Caco-2 (cell line): Measurements from ENCODE around the gene OBP2B. TPM values are rescaled to one million over a fixed set of nuclear protein-coding genes. Genes with fewer than 3 reads are reported as not detected.

Source experiments
- BruUV-seq: library from RNA; stranded (reverse); fragments of 400-500 nt; replicated peaks from 2 replicates; lab custom pipeline; 2021; lab: Mats Ljungman, UMichigan
- CTCF ChIA-PET: fragments of 300-600 bp; sonication (Branson Sonifier 250); formaldehyde crosslinking; loops from one replicate; lab custom pipeline; 2022; ENCODE audit warnings: antibody characterized with exemption; lab: Charles Lee
- POLR2A ChIA-PET: fragments of 300-600 bp; sonication (Branson Sonifier 250); formaldehyde crosslinking; loops from one replicate; lab custom pipeline; 2022; ENCODE audit warnings: antibody characterized with exemption; lab: Charles Lee
- DNase-seq, 2 experiments: peaks; one replicate each; pipeline versions ENCODE4 v3.0.0 to v3.0.0-alpha.2; 2020 to 2022
- H3K27me3 ChIP-seq: replicated peaks from 2 replicates; pipeline ENCODE4 v1.6.0; 2011; ENCODE audit warnings: low read length; ENCODE audit not compliant: control insufficient read depth, insufficient read depth
- H3K36me3 ChIP-seq: 2 replicates; pipeline ENCODE4 v1.5.1; 2011; ENCODE audit warnings: low read length; ENCODE audit not compliant: control insufficient read depth, insufficient read depth
- H3K4me1 ChIP-seq: fragments of 250-450 bp; sonication (Bioruptor Pico); 2 replicates; pipeline ENCODE4 v1.5.1; 2020; ENCODE audit warnings: mild to moderate bottlenecking
- H3K4me3 ChIP-seq: 2 replicates; pipeline ENCODE4 v1.5.1; 2011; ENCODE audit warnings: low read depth, mild to moderate bottlenecking, control low read depth, low read length
- H3K9me3 ChIP-seq: fragments of 250-450 bp; sonication (Bioruptor Pico); 2 replicates; pipeline ENCODE4 v1.5.1; 2020; ENCODE audit warnings: mild to moderate bottlenecking, moderate library complexity
- H3K27ac Mint-ChIP-seq: one replicate; pipeline ENCODE4 v1.8.0; 2022; ENCODE audit warnings: mixed read lengths; ENCODE audit not compliant: unreplicated experiment
- H3K27me3 Mint-ChIP-seq: one replicate; pipeline ENCODE4 v1.8.0; 2022; ENCODE audit warnings: mixed read lengths; ENCODE audit not compliant: insufficient read depth, unreplicated experiment
- H3K36me3 Mint-ChIP-seq: one replicate; pipeline ENCODE4 v1.8.0; 2022; ENCODE audit warnings: mild to moderate bottlenecking, mixed read lengths; ENCODE audit not compliant: insufficient read depth, unreplicated experiment
- H3K4me1 Mint-ChIP-seq: one replicate; pipeline ENCODE4 v1.8.0; 2022; ENCODE audit warnings: low read depth, mixed read lengths; ENCODE audit not compliant: unreplicated experiment
- H3K4me3 Mint-ChIP-seq: one replicate; pipeline ENCODE4 v1.8.0; 2022; ENCODE audit warnings: mild to moderate bottlenecking, moderate library complexity, mixed read lengths; ENCODE audit not compliant: unreplicated experiment
- H3K9me3 Mint-ChIP-seq: one replicate; pipeline ENCODE4 v1.8.0; 2022; ENCODE audit warnings: mixed read lengths; ENCODE audit not compliant: unreplicated experiment
- intact Hi-C: fragments of 100-400 bp; cut with micrococcal nuclease; formaldehyde crosslinking; loops from one replicate; pipeline ENCODE4 v1.10.0; 2022; ENCODE audit not compliant: unreplicated experiment
- total RNA-seq: library from RNA; stranded (reverse); gene quantifications from 2 replicates; pipeline ENCODE4 v1.2.3, GENCODE V29; 2022
- TF ChIP-seq, protein P1 (sequence below), 2 experiments: fragments of 200-600 bp in 1 of 2; IDR thresholded peaks; 1 replicate in 1 of 2; 2 replicates in 1 of 2; pipeline versions ENCODE4 v1.5.1 to v1.8.0; 2011 to 2022; ENCODE audit warnings: antibody characterized with exemption in 1 of 2, control low read depth in 1 of 2, inconsistent platforms in 1 of 2, low read depth in 1 of 2, low read length in 1 of 2, mild to moderate bottlenecking in 1 of 2, moderate library complexity in 1 of 2; ENCODE audit not compliant: insufficient read depth in 1 of 2, severe bottlenecking in 1 of 2, unreplicated experiment in 1 of 2

Gene OBP2B
- total RNA-seq, 1 experiment from 2014 or later: not detected

DNA sequence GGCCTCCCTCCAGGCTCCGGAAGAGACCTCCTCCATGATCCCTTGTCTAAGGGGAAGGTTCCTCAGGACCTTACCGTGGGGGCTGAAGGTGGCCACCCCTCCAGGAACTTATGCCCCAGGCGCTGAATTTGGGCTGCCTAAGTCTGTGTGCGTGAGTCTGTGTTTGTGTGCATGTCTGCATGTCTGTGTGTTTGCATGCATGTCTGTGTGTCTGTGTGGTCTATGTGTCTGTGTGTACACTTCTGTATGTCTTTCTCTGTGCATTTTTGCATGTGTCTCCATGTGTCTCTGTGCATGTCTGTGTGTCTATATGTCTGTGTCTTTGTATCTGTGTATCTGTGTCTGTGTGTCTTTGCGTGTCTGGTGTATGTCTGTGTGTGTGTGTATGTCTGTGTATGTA is 45.4 kb upstream of the OBP2B start:
- Histone ChIP-seq H3K4me1 (peaks cover 33% of the 10 kb centered on the region), H3K4me3 (no peak overlapping the region), H3K27me3 (no peaks in the 10 kb centered on the region), H3K36me3 (no peaks in the 10 kb centered on the region), H3K9me3 (peaks cover 7% of the 10 kb centered on the region)
- intact Hi-C loops: no loop called here
- no peaks in the 10 kb centered on the region for H3K27me3 Mint-ChIP-seq
- no peak overlapping the region for H3K4me3 Mint-ChIP-seq
- no TSS peak for BruUV-seq
- peaks cover 9% of the 10 kb centered on the region for H3K9me3 Mint-ChIP-seq
- no peaks in the 10 kb centered on the region for H3K36me3 Mint-ChIP-seq
- ChIA-PET CTCF (no interaction called here), POLR2A (no interaction called here)
- H3K27ac Mint-ChIP-seq: no peak overlapping the region
- DNase-seq: no peak
- H3K4me1 Mint-ChIP-seq: peaks cover 15% of the 10 kb centered on the region
- TF ChIP-seq, protein P1, sequence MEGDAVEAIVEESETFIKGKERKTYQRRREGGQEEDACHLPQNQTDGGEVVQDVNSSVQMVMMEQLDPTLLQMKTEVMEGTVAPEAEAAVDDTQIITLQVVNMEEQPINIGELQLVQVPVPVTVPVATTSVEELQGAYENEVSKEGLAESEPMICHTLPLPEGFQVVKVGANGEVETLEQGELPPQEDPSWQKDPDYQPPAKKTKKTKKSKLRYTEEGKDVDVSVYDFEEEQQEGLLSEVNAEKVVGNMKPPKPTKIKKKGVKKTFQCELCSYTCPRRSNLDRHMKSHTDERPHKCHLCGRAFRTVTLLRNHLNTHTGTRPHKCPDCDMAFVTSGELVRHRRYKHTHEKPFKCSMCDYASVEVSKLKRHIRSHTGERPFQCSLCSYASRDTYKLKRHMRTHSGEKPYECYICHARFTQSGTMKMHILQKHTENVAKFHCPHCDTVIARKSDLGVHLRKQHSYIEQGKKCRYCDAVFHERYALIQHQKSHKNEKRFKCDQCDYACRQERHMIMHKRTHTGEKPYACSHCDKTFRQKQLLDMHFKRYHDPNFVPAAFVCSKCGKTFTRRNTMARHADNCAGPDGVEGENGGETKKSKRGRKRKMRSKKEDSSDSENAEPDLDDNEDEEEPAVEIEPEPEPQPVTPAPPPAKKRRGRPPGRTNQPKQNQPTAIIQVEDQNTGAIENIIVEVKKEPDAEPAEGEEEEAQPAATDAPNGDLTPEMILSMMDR (IDR thresholded peaks at IDR 0.05; ENCODE audit: insufficient read depth in 1 of 2, low read depth in 1 of 2, low read length in 1 of 2, severe bottlenecking in 1 of 2, unreplicated experiment in 1 of 2): no peak

DNA sequence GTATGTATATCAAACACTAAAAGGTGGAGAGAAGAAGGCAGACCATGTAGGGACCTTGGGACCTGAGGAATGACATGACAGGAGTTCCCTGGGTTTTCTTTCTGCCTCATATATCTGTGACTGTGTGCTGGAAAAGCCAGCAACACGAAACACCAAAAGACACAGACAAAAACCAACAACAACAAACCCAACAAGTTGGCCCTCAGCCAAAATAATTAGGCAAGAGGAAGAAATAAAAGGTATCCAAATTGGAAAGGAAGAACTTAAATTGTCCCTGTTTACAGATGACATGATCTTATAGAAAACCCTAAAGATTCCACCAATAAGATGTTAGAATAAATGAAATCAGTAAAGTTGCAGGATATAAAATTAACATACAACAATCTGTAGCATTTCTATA is 44.2 kb upstream of the OBP2B start:
- Mint-ChIP-seq H3K4me3 (no peak overlapping the region), H3K9me3 (peaks cover 9% of the 10 kb centered on the region), H3K27ac (no peak overlapping the region), H3K27me3 (no peaks in the 10 kb centered on the region), H3K4me1 (peaks cover 21% of the 10 kb centered on the region), H3K36me3 (no peaks in the 10 kb centered on the region)
- Histone ChIP-seq H3K9me3 (peaks cover 7% of the 10 kb centered on the region), H3K4me1 (peaks cover 33% of the 10 kb centered on the region), H3K36me3 (no peaks in the 10 kb centered on the region), H3K4me3 (no peak overlapping the region), H3K27me3 (no peaks in the 10 kb centered on the region)
- BruUV-seq: no TSS peak
- CTCF ChIA-PET: interaction anchor here (1.0 kb wide), 1 partner anchor 67 kb away, joined by 4 read pairs; no protein-coding TSS in a partner anchor
- POLR2A ChIA-PET: no interaction called here
- intact Hi-C loops: no loop called here
- DNase-seq: no peak
- TF ChIP-seq, protein P1 (IDR thresholded peaks at IDR 0.05; ENCODE audit: insufficient read depth in 1 of 2, low read depth in 1 of 2, low read length in 1 of 2, severe bottlenecking in 1 of 2, unreplicated experiment in 1 of 2): no peak

DNA sequence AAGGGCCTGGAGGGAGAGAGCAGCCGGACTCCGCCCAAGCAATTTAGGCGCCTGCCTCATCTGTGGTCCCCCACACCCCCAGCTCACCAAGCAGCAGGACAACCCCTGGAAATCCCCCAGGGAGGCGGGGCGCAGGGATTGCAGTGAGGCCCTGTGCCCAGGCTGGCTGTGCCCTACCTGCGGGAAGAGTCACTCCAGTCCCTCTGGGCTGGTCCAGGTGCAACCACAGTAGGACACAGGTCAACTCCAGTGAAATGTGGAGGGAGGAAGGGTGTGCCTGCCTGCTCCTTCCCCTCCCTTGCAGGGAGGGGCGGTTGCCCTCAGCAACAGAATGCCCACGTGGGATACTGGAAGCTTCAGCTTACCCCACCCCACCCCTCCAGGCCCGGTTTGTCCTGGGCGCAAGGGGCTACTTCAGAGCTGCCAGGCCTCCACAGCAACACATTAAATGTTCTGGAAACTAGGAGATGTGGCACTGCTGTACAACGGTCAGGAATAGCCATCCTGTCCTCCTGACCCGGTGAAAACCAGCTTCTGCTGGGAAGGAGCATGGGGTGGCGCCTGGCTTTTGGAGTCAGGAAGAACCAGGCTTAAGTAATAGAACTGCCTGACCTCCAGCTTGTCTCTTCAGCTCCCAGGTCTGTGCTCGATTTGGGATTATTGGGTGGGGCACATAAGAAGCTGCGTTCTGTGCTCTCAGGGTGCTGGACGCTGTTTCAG is 43.4 kb upstream of the OBP2B start:
- TF ChIP-seq, protein P1 (IDR thresholded peaks at IDR 0.05; ENCODE audit: insufficient read depth in 1 of 2, low read depth in 1 of 2, low read length in 1 of 2, severe bottlenecking in 1 of 2, unreplicated experiment in 1 of 2): no peak
- POLR2A ChIA-PET: no interaction called here
- Histone ChIP-seq H3K4me3 (no peak overlapping the region), H3K4me1 (peaks cover 33% of the 10 kb centered on the region), H3K9me3 (peaks cover 7% of the 10 kb centered on the region), H3K36me3 (no peaks in the 10 kb centered on the region), H3K27me3 (no peaks in the 10 kb centered on the region)
- Mint-ChIP-seq H3K36me3 (no peaks in the 10 kb centered on the region), H3K27me3 (no peaks in the 10 kb centered on the region), H3K27ac (no peak overlapping the region), H3K4me1 (peaks cover 21% of the 10 kb centered on the region), H3K4me3 (no peak overlapping the region), H3K9me3 (peaks cover 9% of the 10 kb centered on the region)
- no TSS peak for BruUV-seq
- CTCF ChIA-PET: interaction anchor here (1.0 kb wide), 1 partner anchor 67 kb away, joined by 4 read pairs; no protein-coding TSS in a partner anchor
- intact Hi-C loops: no loop called here
- DNase-seq: peak in 1 of 2 experiments; percentile 34
